ENCODE results near the gene PTEN.

PTEN gene

DNA sequence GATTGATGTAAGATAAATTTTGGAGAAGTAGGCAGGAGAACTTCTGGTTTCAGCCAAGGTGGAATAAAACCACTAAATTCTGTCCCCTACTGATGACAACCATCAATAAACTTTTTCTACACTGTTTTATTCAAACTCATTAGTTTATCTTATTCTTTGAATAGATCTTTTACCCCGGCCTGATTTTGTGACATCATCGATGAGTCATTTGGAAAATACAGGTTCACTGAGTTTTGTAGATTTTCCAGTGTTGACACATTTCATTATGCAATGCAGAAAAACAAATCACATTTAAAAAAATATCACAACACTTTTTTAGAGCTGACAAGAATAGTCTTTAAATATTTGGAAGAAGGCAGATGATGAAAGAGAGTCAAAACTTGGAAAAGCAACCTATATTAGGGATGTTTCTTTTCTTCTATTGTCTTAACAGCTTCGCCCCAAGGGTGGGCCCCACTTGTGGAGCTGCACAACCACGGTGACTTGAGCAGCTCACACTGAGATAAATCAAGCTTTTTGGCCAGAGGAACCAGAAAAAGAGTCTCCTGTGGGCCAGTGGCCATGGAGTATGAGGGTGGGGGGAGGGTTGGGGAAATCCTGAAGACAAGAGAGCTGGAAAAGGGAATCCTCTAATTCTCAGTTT, 112.8 kb downstream of the PTEN start:
- no peak for DNase-seq (ENCODE audit: low spot score)

DNA sequence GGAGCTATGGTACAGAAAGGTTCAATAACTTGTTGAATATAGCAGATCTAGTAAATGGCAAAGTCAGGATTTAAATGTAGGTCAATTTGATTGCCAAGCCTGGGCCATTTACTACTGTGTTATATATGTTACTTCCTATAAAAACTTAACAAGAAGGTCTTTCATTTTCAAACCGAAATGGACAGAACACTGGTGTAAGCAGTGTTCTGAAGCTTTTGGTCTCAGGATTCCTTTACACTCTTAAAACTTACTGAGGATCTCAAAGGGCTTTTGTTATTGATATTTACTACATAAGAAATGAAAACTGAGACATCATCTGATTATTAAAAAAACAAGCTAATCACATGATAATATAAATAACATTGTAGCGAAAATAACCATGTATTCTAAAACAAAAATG, 114.7 kb downstream of the PTEN start:
- DNase-seq (ENCODE audit: low spot score), result no peak

GRCh38 chr10:87979847-87980246, 116.4 kb downstream of the PTEN start:
- DNase-seq (ENCODE audit: low spot score), result no peak

DNA sequence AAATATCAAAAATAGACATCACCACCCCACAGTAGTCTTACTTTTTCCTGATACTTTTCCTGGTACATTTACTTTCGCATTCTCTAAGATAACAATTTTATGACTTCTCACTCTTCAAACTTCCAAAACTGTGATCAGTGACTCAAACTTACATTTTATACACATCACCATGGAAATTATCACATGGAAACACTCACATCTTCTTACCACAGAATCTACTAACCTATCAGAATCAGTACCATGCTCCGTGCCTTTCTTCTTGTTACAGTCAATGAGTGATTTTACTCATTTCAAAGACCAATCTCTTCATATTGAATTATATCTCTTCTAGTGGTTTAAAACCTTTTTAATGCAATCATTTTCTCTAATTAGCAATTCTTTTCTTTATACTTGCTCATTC, 120.3 kb downstream of the PTEN start:
- no peak for DNase-seq (ENCODE audit: low spot score)

DNA sequence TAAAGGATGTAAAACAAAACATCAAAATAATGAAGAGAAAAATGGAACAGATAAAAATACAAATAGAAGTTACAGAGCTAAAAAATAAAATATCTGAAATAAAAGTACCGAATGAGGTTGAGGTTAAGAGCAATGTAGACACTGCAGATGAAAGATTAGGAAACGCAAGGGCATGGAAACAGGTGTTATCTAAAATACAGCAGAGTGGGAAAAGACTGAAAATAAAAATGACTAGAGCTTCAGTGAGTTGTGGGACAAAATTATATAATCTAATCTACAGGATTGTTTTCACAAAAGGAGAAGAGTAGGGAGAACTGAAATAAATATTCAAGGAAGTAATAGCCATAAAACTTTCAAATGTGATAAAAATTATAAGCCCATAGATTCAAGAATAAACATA, 123.8 kb downstream of the PTEN start:
- DNase-seq (ENCODE audit: low spot score), result no peak

- DNase-seq (ENCODE audit: low spot score), result no peak
Measured at GRCh38 chr10:87991946-87992345, 128.5 kb downstream of the PTEN start.

DNA sequence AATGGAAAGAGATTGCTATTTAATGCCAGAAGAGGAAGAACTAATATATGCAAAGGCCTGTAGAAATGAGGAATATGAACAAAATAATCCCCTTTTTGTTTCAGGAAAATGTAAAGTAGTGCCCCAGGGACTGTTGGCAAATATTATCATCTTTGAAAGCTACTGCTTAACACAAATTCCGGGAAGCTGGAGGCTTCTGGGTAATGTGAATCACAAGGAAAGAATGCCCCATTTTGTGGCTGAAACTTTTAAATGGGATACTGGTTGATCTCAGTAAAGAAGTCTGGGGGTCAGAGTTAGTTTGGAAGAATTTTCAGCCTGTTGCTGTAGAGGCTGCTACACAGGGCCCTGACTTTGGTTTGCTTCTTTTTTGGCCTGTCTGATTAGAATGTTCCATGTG, 141.0 kb downstream of the PTEN start:
- DNase-seq (ENCODE audit: low spot score), result no peak

GRCh38 chr10:88006261-88006660, 142.8 kb downstream of the PTEN start:
- no peak for DNase-seq (ENCODE audit: low spot score)

DNA sequence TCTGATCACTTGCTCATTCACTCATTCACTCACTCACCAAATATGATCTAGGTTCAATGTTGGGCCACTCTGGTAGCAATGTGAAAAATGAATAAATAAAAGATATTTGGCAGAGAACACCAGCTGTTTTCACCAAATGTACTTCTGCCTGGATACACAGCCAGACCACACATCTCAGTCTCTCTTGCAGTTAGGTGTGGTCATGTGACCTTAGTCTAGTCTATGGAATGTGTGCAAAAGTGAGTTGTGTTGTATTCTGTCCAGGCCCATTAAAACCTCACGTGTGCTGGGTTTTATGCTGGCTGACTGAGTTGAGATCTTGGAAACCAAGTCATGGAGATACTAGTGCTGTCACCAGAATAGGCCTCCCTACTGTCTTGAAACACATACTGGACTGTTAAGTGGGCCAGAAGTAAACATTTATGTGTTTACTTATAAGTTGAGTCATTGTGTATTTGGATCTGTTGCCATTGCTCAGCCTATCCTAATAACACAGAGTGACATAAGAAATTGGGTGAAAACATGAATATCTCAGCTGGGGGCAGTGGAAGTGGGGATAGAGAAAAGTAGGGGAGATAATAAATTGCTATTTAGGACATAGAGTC, 145.5 kb downstream of the PTEN start:
- DNase-seq (ENCODE audit: low spot score), result no peak

- no peak for DNase-seq (ENCODE audit: low spot score)
Measured at GRCh38 chr10:88012641-88013040, 149.2 kb downstream of the PTEN start.

DNA sequence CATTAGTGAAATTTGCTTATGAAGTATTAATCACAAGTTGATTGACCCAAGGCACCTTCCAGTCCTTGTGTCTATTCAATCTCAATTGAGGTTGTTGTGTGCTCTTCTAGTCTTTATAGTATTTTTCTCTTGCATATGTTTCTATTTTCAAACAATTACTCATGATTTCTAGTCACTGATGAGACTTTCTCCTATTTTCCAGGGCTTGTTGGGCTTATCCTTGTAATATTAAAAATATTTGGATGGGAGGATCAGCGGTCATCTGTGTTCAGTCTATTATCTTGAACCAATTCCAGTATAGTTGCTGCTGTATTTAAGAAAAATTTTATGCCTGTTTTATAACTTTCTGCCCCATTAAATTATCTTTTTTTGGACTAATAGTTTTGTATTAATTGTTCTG, 154.4 kb downstream of the PTEN start:
- DNase-seq (ENCODE audit: low spot score), result no peak

DNA sequence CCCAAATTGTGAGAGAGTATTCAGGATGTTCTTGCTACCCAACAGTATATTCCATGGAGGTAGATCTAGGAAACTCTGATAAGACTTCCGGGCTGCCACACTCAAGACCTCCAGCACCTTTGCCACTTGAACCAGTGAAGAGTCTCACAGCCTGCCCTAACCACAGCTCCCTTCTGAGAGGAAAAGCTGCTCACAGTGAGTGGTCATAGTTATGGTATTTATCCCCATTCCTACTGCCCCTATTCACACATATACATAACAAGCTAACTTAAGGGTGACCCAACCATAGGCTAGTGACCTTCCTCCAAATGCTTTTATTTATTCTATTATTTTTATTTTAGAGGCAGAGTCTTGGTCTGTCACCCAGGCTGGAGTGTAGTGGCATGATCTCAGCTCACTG, 156.3 kb downstream of the PTEN start:
- DNase-seq (ENCODE audit: low spot score), result no peak

Data from left forelimb (tissue), 1 donor.